NCI-H146 (cell line): ENCODE measurements around the gene CDC42SE2.

Experiments used
- DNase-seq: peaks from one replicate; lab custom pipeline; 2025; lab: John Stamatoyannopoulos, UW

Gene CDC42SE2

GRCh38 chr5:131441184-131441583 is 177.3 kb downstream of the CDC42SE2 start:
- no peak for DNase-seq
